Measurements from ENCODE around the gene CCDC78. TPM values are rescaled to one million over a fixed set of nuclear protein-coding genes. Genes with fewer than 3 reads are reported as not detected.

Gene CCDC78
- total and polyA plus RNA-seq, 2 of the 13 experiments (the other 11 are each of a cell fraction or from before 2014, with no cell fraction given), result 0.53 to 1.5 TPM

- TF ChIP-seq ZNF646 (CRISPR knock-in tag; IDR thresholded peaks at IDR 0.05), result no peak
- TF ChIP-seq ZNF30 (CRISPR knock-in tag; IDR thresholded peaks at IDR 0.05), result no peak
- TF ChIP-seq ZNF562 (CRISPR knock-in tag; IDR thresholded peaks at IDR 0.05; ENCODE audit: borderline replicate concordance), result no peak
- no peak for TF ChIP-seq PITX1 (CRISPR knock-in tag; IDR thresholded peaks at IDR 0.05)
- TF ChIP-seq MTF2 (CRISPR knock-in tag; IDR thresholded peaks at IDR 0.05; ENCODE audit: borderline replicate concordance), result peak; percentile 74; the same call in 1 of the 2 replicates
- TF ChIP-seq CREBL2 (CRISPR knock-in tag; IDR thresholded peaks at IDR 0.05; ENCODE audit: borderline replicate concordance), result no peak
- 0 out of 2 replicates have a peak, but pooled peaks have one; percentile 45 for TF ChIP-seq SKIL (CRISPR knock-in tag; IDR thresholded peaks at IDR 0.05; ENCODE audit: borderline replicate concordance)
- no peak for TF ChIP-seq TCF7 (IDR thresholded peaks at IDR 0.05; ENCODE audit: low read depth)
- no peak for TF ChIP-seq SIN3A (IDR thresholded peaks at IDR 0.05; ENCODE audit: borderline replicate concordance, low read depth, low read length)
- no peak for TF ChIP-seq ZSCAN31 (CRISPR knock-in tag; IDR thresholded peaks at IDR 0.05; ENCODE audit: low read depth)
- TF ChIP-seq ZC3H4 (CRISPR knock-in tag; IDR thresholded peaks at IDR 0.05; ENCODE audit: borderline replicate concordance), result no peak
- TF ChIP-seq JUNB (CRISPR knock-in tag; IDR thresholded peaks at IDR 0.05; ENCODE audit: borderline replicate concordance), result no peak
- no peak for TF ChIP-seq ASH2L (IDR thresholded peaks at IDR 0.05; ENCODE audit: insufficient read length, low read depth, low read length)
- TF ChIP-seq ZZZ3 (CRISPR knock-in tag; IDR thresholded peaks at IDR 0.05; ENCODE audit: borderline replicate concordance), result no peak
- TF ChIP-seq ZNF326 (CRISPR knock-in tag; IDR thresholded peaks at IDR 0.05; ENCODE audit: borderline replicate concordance), result no peak
- peak; percentile 48; the same call in 1 of the 2 replicates for TF ChIP-seq THAP9 (CRISPR knock-in tag; IDR thresholded peaks at IDR 0.05; ENCODE audit: borderline replicate concordance)
- TF ChIP-seq HOXA7 (CRISPR knock-in tag; IDR thresholded peaks at IDR 0.05), result no peak
- TF ChIP-seq ZNF567 (CRISPR knock-in tag; IDR thresholded peaks at IDR 0.05; ENCODE audit: borderline replicate concordance), result no peak
Observed at GRCh38 chr16:720447-720989, 5.7 kb downstream of the CCDC78 start (continued).
